Stomach (tissue), 9 donors: ENCODE measurements around the gene CD46. TPM values are rescaled to one million over a fixed set of nuclear protein-coding genes. Genes with fewer than 3 reads are reported as not detected.
A peak's percentile ranks its signal among the peaks of the same experiment; 100 is the strongest.

Source experiments
- DNase-seq, 2 donors: peaks; one replicate each; pipeline versions ENCODE4 v3.0.0 to v3.0.0-alpha.2; 2013 to 2019
- H3K27ac ChIP-seq, 5 donors: fragments of 200-600 bp in 4 of 5; sonication (generic) in 4 of 5; one replicate each; pipeline ENCODE4 v1.5.1; 2013 to 2019; ENCODE audit warnings: mild to moderate bottlenecking in 1 of 5, moderate library complexity in 1 of 5
- H3K27me3 ChIP-seq, 3 donors: fragments of 200-600 bp; sonication (generic); one replicate each; pipeline ENCODE4 v1.5.1; 2017 to 2019; ENCODE audit warnings: mixed run types in 1 of 3
- H3K36me3 ChIP-seq, 4 donors: fragments of 200-600 bp; sonication (generic); 1 replicate in 3 of 4; 2 replicates in 1 of 4; pipeline ENCODE4 v1.5.1; 2016 to 2019
- H3K4me1 ChIP-seq, 4 donors: fragments of 200-600 bp; sonication (generic); one replicate each; pipeline ENCODE4 v1.5.1; 2016 to 2019
- H3K4me3 ChIP-seq, 4 donors: fragments of 200-600 bp; sonication (generic) in 3 of 4; one replicate each; pipeline ENCODE4 v1.5.1; 2016 to 2019; ENCODE audit warnings: mild to moderate bottlenecking in 1 of 4
- H3K9me3 ChIP-seq, 4 donors: fragments of 200-600 bp; sonication (generic); one replicate each; pipeline ENCODE4 v1.5.1; 2016 to 2019
- EP300 ChIP-seq: sonication (generic); formaldehyde crosslinking; IDR thresholded peaks from one replicate; pipeline ENCODE4 v1.6.1; 2017; ENCODE audit warnings: antibody characterized with exemption
- POLR2A ChIP-seq, 4 donors: fragments of 450-650 bp; IDR thresholded peaks; one replicate each; pipeline ENCODE4 v1.6.1; 2016; ENCODE audit warnings: antibody characterized with exemption in 4 of 4, control low read depth in 2 of 4, mild to moderate bottlenecking in 1 of 4, moderate library complexity in 1 of 4
- POLR2AphosphoS5 ChIP-seq, 3 donors: sonication (generic); formaldehyde crosslinking; IDR thresholded peaks; one replicate each; pipeline ENCODE4 v1.6.1; 2016; ENCODE audit warnings: antibody characterized with exemption in 3 of 3
- WGBS, 5 donors: extraction: QIAGEN DNeasy Blood & Tissue Kit in 3 of 5; methylation state at CpG; one replicate each; pipeline versions ENCODE4 v1.1.5 to v1.1.7; 2013 to 2018; 5-methylcytosine and 5-hydroxymethylcytosine counted together
- intact Hi-C: fragments of 100-400 bp; cut with DNase I; formaldehyde crosslinking; loops from one replicate; pipeline ENCODE4 v1.15.1; 2023; ENCODE audit warnings: low total_unique reads
- polyA plus RNA-seq, 3 donors: library from polyadenylated mRNA; stranded (reverse); fragments of 200-250 nt; gene quantifications; one replicate each; pipeline ENCODE4 v1.2.3, GENCODE V29; 2013
- total RNA-seq, 5 donors: library from RNA; depleted of rRNA; stranded (reverse); fragments of >200 nt; gene quantifications; one replicate each; pipeline versions ENCODE4 v1.1.0 to v1.2.3, GENCODE V29; 2014 to 2016
- TF ChIP-seq, protein P1 (sequence below), 7 experiments: fragments of 450-650 bp in 4 of 7; fragments of 200-600 bp in 3 of 7; sonication (generic) in 3 of 7; IDR thresholded peaks; one replicate each; pipeline ENCODE4 v1.5.1; 2016 to 2019; ENCODE audit warnings: antibody characterized with exemption in 7 of 7, control low read depth in 2 of 7, mild to moderate bottlenecking in 1 of 7
- donor health status: healthy with polysubstance abuse.
- donor health status: Bipolar disorder and iron deficiency.
- donor health status: healthy.

CD46 gene
- total and polyA plus RNA-seq, 8 donors = 25.2 to 424 (median 96.5) TPM

DNA sequence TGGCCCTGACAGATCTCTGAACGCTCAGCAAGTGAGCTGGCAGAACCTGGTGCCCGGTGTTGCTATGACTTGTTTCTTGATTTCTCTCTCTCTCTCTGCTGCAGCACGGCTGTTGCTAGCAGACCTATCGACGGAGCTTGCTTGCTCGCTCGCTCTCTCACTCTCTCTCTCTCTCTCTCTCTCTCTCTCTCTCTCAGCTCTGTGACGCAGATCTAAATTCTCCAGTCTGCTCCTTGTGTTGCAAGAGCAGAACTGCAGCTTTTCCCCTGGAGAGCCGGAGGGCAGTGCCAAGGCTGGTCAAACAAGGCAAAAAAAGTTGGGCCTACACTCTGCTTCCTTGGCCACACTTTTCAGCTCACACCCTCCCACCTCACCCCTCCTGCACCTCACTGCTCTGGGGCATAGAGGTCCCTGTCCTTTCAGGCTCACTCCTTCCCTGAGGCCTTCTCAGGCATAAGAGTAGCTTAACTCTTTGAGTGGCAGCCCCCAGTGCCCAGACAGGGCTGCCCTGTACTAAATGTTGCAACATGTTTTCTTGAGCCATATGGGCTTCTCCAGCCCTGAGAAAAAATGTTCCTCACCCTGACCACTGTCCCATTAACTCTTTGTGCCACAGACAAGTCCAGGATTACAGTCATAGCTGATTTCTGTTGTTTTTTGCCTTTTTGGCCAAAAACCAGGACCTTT lies 72.2 kb downstream of the CD46 start:
- Histone ChIP-seq H3K4me1 (peaks cover 70 to 88% (median 79%) of the 10 kb centered on the region in 4 donors), H3K36me3 (peaks cover 3 to 28% (median 17%) of the 10 kb centered on the region in 4 donors), H3K9me3 (no peaks in the 10 kb centered on the region), H3K27me3 (no peaks in the 10 kb centered on the region), H3K27ac (peak overlapping the region; percentile 97 to 99 (median 97)), H3K4me3 (peak overlapping the region; percentile 64 to 83 (median 72))
- peak; percentile 92 to 99 (median 98) for TF ChIP-seq POLR2AphosphoS5 (IDR thresholded peaks at IDR 0.05)
- TF ChIP-seq EP300 = peak; percentile 72
- TF ChIP-seq POLR2A (IDR thresholded peaks at IDR 0.05) = peak in 2 of 4 donors; percentile 91 to 95
- TF ChIP-seq, protein P1, sequence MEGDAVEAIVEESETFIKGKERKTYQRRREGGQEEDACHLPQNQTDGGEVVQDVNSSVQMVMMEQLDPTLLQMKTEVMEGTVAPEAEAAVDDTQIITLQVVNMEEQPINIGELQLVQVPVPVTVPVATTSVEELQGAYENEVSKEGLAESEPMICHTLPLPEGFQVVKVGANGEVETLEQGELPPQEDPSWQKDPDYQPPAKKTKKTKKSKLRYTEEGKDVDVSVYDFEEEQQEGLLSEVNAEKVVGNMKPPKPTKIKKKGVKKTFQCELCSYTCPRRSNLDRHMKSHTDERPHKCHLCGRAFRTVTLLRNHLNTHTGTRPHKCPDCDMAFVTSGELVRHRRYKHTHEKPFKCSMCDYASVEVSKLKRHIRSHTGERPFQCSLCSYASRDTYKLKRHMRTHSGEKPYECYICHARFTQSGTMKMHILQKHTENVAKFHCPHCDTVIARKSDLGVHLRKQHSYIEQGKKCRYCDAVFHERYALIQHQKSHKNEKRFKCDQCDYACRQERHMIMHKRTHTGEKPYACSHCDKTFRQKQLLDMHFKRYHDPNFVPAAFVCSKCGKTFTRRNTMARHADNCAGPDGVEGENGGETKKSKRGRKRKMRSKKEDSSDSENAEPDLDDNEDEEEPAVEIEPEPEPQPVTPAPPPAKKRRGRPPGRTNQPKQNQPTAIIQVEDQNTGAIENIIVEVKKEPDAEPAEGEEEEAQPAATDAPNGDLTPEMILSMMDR (IDR thresholded peaks at IDR 0.05) = peak in 6 of 7 experiments; percentile 55 to 98 (median 70)
- 6 to 8% (median 6%) methylated on average over 9 of the region's 9 CpGs for WGBS, 5 donors
- peak; percentile 87 to 96 for DNase-seq
- intact Hi-C loops = no loop called here

DNA sequence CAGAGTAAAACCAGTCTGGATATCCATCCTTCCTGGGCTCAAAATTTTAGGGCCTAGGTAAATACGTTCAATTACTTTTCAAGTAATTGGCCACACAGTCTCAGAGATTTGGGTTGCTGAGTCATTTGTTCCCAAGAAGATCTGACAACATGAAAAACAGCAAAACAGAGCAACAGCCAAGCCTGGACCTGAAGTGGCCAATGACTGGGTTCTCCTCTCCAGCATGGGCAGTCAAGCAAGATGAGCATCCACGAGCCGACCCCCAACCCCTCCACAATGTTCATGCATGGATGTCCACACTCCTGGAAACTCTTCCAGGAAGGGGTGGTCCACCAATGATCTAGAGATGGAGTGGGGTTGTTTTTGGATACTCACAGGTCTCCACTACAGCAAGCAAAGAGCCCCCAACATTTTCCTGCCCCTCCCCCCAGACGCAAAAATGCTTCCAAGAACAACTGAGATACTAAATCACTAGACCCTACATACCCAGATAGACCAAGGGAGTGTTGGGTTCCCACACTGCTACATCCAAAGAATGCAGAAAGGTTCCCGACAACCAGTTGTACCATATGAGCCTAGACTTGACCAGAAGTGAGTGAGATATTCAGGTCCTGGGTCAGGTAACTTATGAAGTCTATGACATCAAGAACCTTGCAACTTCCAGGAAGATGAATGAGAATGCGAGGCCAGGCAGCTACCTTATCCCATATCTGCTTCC lies 73.0 kb downstream of the CD46 start:
- WGBS, 5 donors = 74 to 83% (median 78%) methylated on average over 6 of the region's 6 CpGs
- intact Hi-C loops = no loop called here
- Histone ChIP-seq H3K4me3 (peak overlapping the region in 3 of 4 donors; percentile 27 to 83 (median 30)), H3K36me3 (peaks cover 0 to 19% (median 9%) of the 10 kb centered on the region in 4 donors), H3K27ac (peak overlapping the region; percentile 97 to 99 (median 97)), H3K9me3 (no peaks in the 10 kb centered on the region), H3K4me1 (peaks cover 61 to 85% (median 75%) of the 10 kb centered on the region in 4 donors), H3K27me3 (no peaks in the 10 kb centered on the region)
- TF ChIP-seq POLR2AphosphoS5 (IDR thresholded peaks at IDR 0.05) (no peak), POLR2A (IDR thresholded peaks at IDR 0.05) (no peak), EP300 (no peak)
- TF ChIP-seq, protein P1 (IDR thresholded peaks at IDR 0.05) = no peak
- no peak for DNase-seq

DNA sequence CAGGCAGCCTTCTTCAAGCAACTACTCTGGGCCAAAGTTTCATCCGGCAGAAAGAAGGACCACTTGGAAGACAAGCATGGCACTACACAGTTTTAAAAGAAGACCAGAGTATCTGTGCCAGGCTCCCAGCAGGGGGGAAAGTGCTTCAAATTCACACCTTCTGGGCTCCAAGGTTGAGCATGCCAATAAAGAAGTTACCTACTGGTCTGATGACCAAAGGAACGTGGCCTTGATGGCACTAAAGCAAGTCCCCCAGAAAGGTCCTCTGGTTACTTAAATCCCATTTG lies 73.5 kb downstream of the CD46 start:
- H3K4me3 ChIP-seq = peak overlapping the region; percentile 13 to 83 (median 28)
- peak overlapping the region; percentile 97 to 99 (median 97) for H3K27ac ChIP-seq
- H3K27me3 ChIP-seq = no peaks in the 10 kb centered on the region
- peaks cover 58 to 85% (median 72%) of the 10 kb centered on the region in 4 donors for H3K4me1 ChIP-seq
- DNase-seq = no peak
- intact Hi-C loops = no loop called here
- H3K9me3 ChIP-seq = no peaks in the 10 kb centered on the region
- WGBS, 5 donors = 39 to 66% (median 51%) methylated on average over 2 of the region's 2 CpGs
- H3K36me3 ChIP-seq = peaks cover 0 to 14% (median 5%) of the 10 kb centered on the region in 4 donors
- TF ChIP-seq POLR2AphosphoS5 (IDR thresholded peaks at IDR 0.05) (no peak), POLR2A (IDR thresholded peaks at IDR 0.05) (no peak), EP300 (no peak)
- TF ChIP-seq, protein P1 (IDR thresholded peaks at IDR 0.05) = no peak

DNA sequence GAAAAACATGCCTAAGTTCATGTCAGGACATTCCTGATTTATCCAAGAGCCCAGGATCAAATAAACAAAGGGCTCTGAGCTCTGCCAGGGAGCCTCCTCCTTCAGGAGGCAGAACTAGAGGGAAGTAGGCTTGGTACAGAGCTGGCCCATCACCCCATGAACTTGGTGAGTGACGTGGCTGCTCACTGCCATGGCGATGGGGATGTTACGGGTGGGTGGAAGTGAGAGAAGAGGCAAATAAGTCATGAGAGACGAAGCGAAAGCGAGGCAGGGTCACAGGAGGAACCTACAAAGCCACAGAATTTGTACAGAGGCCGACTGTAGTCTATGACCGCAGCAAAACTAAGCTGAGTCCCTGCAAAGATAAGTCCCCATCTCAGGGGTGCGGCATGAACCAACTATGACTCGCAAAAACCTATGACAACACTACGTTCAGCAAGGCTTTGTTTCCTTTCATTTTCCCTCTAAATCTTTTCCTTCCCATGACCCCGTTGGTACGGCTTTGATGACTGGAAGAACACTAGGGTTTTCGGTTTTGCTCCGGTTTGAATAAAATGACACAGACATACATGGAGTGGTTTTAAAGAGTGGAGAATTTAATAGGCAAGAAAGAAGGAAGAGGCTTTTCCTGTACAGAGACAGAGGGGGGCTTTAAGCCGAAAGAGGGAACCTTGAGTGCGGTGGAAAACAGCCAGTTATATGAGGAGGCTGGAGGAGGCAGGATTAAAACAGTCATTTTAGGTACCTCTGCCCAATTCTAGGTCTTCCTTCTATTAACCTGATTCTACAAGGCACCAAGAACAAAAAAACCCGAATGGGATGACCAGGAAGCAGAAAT lies 74.1 kb downstream of the CD46 start:
- Histone ChIP-seq H3K27ac (peak overlapping the region; percentile 97 to 99 (median 97)), H3K36me3 (peaks cover 0 to 9% (median 3%) of the 10 kb centered on the region in 4 donors), H3K4me3 (peak overlapping the region; percentile 13 to 83 (median 28)), H3K4me1 (peaks cover 60 to 85% (median 71%) of the 10 kb centered on the region in 4 donors), H3K27me3 (no peaks in the 10 kb centered on the region), H3K9me3 (no peaks in the 10 kb centered on the region)
- DNase-seq = peak; percentile 80 to 82
- intact Hi-C loops = no loop called here
- TF ChIP-seq POLR2AphosphoS5 (IDR thresholded peaks at IDR 0.05) = peak; percentile 70 to 81 (median 75)
- no peak for TF ChIP-seq EP300
- 9 to 28% (median 12%) methylated on average over 18 of the region's 18 CpGs for WGBS, 5 donors
